Glomerular endothelial cell (primary cell): ENCODE results near the gene AHDC1. TPM values are rescaled to one million over a fixed set of nuclear protein-coding genes. Genes with fewer than 3 reads are reported as not detected.
"Not testable (repeated sequence)": the region's sequence is repeated elsewhere in the genome, so short reads cannot be mapped to it uniquely, and the experiment has no call there.

ENCODE experiments used
- DNase-seq: peaks from one replicate; pipeline ENCODE4 v3.0.0-alpha.2; 2011; ENCODE audit warnings: low read depth, low spot score; ENCODE audit errors: extremely low read depth
- total RNA-seq: library from RNA; depleted of rRNA; stranded (reverse); fragments of >200 nt; gene quantifications from 2 replicates; pipeline ENCODE4 v1.2.3, GENCODE V29; 2015

AHDC1 gene
- total RNA-seq, 1 donor from 2014 or later, result 44.1 TPM

DNA sequence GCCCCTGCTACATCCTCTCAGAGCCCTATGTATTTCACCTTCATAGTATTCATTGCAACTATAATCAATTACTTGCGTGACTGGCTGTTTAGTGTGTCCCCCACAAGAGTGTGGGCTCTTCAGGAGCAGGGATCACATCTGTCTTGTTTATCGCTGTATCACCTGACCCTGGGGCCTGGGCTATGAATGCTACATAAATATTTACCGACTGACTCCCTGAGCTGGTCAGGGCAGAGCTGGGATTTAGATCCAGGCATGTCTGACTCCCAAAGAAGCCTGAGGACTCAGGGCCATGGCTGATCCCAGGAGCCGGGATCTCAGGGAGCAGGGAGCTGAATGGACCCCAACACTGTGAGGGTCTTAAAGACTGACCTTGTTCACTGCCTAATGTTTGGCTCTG is 49.7 kb downstream of the AHDC1 start:
- DNase-seq, result no peak

- not testable (repeated sequence) for DNase-seq
Observed at GRCh38 chr1:27553823-27554222, 50.1 kb downstream of the AHDC1 start.

- no peak for DNase-seq
Observed at GRCh38 chr1:27552911-27553420, 51.0 kb downstream of the AHDC1 start.

GRCh38 chr1:27551953-27552312 is 52.0 kb downstream of the AHDC1 start:
- no peak for DNase-seq

GRCh38 chr1:27551170-27551952 is 52.6 kb downstream of the AHDC1 start:
- DNase-seq, result no peak

- no peak for DNase-seq
Observed at GRCh38 chr1:27550510-27551169, 53.3 kb downstream of the AHDC1 start.

DNA sequence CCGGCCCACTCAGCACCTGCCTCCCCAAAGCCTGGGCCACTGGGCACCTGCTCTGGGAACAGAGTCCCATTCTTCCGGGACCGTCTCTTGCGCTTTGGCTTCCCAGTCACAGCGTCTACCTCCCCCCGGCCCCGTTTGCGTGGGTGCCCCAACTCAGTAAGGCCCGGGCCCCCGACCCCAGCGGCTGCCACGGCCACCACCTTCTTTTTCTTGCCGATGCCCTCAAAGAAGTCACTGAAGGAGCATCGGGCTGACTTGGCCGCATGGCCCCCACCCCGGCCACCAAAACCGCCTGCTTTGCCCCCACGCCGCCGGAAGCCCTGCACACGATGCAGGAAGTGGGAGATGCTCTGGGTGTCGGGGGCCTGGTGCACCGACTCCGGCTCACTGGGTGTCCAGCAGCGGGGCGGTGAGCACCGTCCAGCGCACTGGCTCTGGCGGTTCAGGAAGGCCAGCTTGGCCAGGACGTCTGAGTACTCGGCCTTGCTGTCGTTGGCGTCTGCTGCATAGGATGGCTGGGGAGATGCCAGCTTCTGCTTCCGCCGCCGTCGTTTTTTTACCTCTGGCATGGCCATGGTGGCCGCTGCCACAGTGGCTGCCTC is 54.0 kb downstream of the AHDC1 start:
- no peak for DNase-seq

- no peak for DNase-seq
Observed at GRCh38 chr1:27548858-27549719, 54.9 kb downstream of the AHDC1 start.

DNA sequence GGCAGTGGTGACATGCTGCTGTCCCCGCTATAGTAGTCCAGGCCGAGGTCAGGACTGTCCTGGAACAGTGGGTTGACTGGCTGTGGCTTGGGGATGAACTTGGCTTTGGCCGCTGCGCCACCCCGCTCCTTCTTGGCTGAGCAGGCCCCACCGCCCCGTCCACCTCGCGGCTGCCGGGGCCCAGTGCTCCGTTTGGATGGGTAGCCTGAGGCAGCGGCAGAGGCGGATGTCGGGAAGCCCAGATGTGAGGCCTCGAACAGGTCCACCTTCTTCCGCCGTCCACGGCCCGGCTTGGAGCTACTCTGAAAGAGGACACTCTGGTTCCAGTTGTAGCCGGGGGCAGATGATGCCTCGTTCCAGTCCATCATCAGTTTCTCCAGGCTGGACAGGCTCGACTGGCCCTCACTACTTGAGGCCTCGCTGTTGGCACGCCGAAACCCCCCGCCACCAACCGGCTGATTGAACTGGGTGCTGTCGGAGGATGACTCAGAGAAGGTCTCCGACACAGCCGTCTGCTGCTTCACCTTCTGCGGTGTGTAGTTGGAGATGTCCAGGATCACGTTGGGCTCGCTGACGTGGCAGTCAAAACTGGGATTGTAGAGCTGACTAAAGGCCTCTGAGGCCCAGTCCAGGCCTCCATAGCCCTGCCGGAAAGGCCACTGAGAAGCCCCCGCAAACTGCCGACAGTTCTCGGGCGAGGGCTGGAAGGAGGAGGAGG is 55.6 kb downstream of the AHDC1 start:
- no peak for DNase-seq

DNA sequence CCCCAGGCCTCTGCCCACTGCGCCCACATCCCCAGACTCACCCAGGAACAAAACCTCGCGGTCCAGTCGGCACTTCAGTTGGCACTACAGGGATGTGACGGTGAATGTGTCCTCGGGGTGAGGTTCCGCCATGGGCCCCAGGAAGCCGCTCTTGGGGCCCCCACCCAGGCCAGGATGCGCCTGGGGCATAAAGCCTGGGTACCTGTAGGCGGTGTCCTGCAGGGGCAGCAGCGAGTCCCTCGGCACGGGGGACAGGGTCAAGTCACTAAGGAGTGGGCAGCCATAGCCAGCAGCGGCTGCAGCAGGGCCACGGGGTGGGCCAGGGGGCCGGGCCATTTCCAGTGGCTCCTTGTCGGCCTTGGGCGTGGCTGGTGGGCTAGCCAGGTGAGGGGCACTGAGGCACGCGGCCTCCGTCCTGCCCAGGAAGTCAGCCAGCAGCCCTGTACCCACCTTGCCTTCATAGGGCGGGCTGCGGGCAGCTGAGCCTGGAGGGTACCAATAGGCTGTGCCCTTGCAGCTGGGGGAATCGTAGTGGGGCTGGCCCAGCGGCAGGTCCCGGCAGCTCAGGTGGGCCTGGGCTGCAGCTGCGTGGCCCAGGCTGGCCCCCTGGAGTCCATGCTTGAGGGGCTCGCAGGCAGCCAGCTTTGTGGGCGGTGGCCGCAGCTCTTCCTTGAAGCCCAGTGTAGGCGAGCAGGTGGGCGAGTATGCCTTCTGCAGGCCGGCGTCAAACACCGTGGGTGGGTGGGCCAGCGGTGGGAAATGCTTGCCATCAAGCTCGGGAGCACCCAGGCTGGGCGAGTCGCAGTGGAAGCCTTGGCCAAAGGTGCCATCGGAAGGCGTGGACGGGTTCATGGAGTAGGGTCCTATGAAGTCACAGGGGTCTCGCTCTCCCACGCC is 56.5 kb downstream of the AHDC1 start:
- no peak for DNase-seq

DNA sequence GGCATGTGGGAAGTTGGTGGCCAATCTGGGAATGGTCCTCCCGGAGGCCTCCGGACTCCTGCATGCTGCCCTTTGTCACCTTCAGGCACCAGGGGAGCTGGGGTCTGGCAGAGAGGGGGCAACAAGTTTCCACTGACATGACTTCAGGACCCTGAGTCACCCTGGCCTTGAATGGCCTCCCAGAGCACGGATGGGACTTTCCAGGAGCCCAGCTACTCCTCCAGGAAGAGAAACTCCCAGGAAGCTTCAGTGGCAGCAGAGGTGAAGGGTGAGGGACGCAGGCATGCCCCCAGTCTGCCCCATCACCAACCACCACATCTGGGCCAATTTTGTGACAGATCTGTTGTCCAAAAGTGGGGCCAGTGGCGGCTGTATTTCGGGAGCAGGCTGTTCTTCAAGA is 58.1 kb downstream of the AHDC1 start:
- DNase-seq, result no peak

DNA sequence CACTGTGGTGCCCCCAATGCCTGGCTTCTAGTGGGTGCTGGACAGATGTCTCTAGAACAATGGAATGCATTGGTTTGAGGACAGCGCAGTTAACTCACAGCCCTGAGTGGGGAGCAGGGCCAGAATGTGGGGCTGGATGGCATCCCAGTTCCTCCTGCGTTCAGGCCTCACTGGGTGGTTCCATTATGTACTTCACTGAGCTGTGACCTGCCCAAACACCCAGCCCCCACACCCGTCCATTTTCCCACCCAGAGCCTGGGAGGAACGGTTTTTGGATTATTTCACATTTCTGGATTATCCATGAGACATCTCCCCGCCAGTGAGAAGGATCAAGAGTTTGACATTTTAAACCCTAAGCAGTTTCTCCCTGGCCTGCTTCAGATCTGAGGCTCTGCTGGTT is 58.7 kb downstream of the AHDC1 start:
- no peak for DNase-seq

GRCh38 chr1:27544834-27545233 is 59.1 kb downstream of the AHDC1 start:
- no peak for DNase-seq

DNA sequence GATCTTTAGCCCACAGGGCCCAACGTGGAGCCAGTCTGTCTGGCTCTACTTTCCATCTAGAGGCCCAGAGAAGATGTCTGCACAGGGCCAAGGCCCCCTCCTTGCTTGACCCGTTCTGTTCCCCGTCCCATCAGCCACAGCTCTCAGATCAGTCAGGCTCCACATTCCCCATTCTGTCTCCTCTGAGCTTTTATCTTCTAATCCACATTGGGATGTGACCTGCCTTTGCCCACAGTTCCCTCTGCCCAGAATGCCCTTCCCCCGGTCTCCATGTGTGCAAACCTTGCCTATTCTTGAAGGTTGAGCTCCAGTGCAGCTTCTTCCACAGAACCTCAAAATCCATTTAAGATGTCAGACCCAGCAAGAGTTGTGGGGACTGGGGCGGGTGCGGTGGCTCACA is 60.7 kb downstream of the AHDC1 start:
- DNase-seq, result no peak

DNA sequence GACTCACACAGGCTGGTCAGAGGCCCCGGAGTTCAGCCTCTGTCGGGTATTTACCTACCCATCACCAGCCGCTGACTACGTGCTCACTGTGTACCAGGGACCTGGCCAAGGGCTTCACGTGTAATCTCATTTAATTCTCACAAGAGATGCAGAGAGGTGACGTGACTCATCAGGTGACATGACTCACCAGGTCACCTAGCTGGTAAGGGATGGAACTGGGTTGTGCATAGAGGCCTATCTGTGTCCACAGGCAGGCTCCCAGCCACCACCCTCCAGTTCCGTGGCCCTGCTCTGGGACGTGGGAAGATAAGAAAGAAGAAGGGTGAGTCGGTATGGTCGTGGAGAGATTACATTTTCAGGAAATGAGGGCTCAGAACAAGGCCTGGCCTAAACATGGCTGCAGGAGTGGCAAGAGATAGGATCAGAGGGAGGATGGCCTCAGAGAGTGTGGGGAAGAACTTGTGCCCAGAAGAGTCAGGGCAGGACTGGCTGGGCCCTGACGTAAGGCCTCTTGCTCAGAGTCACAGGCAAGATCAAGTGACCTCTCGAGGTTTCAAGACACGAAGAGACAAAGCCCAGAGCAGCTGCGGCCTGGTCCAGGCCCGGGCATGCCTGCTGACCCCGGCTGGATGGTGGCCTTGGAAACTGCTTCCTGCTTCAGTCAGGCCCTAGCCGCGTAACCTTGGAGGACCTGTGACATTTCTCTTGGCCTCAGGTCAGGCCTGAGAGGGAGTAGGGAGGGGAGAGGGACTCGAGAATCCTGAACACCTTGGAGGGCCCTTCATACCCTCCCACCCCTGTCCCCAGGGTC is 61.3 kb downstream of the AHDC1 start:
- no peak for DNase-seq

- DNase-seq, result no peak
Observed at GRCh38 chr1:27539901-27540861, 63.8 kb downstream of the AHDC1 start.

DNA sequence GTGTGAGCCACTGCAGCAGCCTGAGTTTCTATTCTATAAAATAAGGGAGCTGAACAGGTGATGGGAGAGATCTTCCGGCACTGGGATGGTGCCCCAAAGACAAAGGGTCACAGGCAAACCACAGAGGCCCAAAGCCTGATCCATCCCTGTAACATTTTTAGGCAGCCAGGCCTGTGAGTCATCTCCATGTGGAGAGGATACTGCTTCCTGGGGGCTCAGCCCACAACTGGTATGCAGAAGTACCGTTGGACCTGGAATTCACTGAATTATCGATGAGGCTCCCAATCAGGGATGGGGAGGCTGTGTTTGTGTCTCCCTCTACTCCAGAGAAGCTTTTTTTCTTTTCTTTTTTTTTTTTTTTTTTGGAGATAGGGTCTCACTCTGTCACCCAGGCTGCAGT is 65.2 kb downstream of the AHDC1 start:
- DNase-seq, result no peak
